ENCODE data around the gene MDM4.
"Not testable (repeated sequence)": the region's sequence is repeated elsewhere in the genome, so short reads cannot be mapped to it uniquely, and the experiment has no call there.

Gene MDM4

GRCh38 chr1:204478921-204479320 lies 37.3 kb upstream of the MDM4 start:
- H3K4me3 ChIP-seq (ENCODE audit: low read depth, low read length), result no peak overlapping the region
- no peak for TF ChIP-seq CTCF (IDR thresholded peaks at IDR 0.05; ENCODE audit: low read depth, low read length)

GRCh38 chr1:204479387-204480136 lies 36.6 kb upstream of the MDM4 start:
- TF ChIP-seq CTCF (IDR thresholded peaks at IDR 0.05; ENCODE audit: low read depth, low read length), result no peak
- no peak overlapping the region for H3K4me3 ChIP-seq (ENCODE audit: low read depth, low read length)

- TF ChIP-seq CTCF (IDR thresholded peaks at IDR 0.05; ENCODE audit: low read depth, low read length), result no peak
- no peak overlapping the region for H3K4me3 ChIP-seq (ENCODE audit: low read depth, low read length)
These were observed 35.7 kb upstream of the MDM4 start for GRCh38 chr1:204480515-204480914.

- no peak for TF ChIP-seq CTCF (IDR thresholded peaks at IDR 0.05; ENCODE audit: low read depth, low read length)
- no peak overlapping the region for H3K4me3 ChIP-seq (ENCODE audit: low read depth, low read length)
These were observed 32.4 kb upstream of the MDM4 start for GRCh38 chr1:204483791-204484190.

- H3K4me3 ChIP-seq (ENCODE audit: low read depth, low read length), result not testable (repeated sequence)
These were observed 29.5 kb upstream of the MDM4 start for GRCh38 chr1:204486513-204487255.

- TF ChIP-seq CTCF (IDR thresholded peaks at IDR 0.05; ENCODE audit: low read depth, low read length), result no peak
- H3K4me3 ChIP-seq (ENCODE audit: low read depth, low read length), result no peak overlapping the region
These were observed 29.0 kb upstream of the MDM4 start for GRCh38 chr1:204487256-204487615.

GRCh38 chr1:204491655-204492054 lies 24.6 kb upstream of the MDM4 start:
- no peak for TF ChIP-seq CTCF (IDR thresholded peaks at IDR 0.05; ENCODE audit: low read depth, low read length)
- H3K4me3 ChIP-seq (ENCODE audit: low read depth, low read length), result no peak overlapping the region
